Activated CD8-positive, alpha-beta memory T cell treated with anti-CD3 and anti-CD28 coated beads for 24 hours (primary cell): ENCODE measurements around the gene ADGRL1.

Experiments
- DNase-seq: peaks from one replicate; pipeline ENCODE4 v3.0.0-alpha.2; 2020

Gene ADGRL1

GRCh38 chr19:14107581-14108461 lies 98.1 kb downstream of the ADGRL1 start:
- no peak for DNase-seq

- DNase-seq, result no peak
These were observed 99.1 kb downstream of the ADGRL1 start for GRCh38 chr19:14106840-14107239.

GRCh38 chr19:14105680-14106079 lies 100.3 kb downstream of the ADGRL1 start:
- DNase-seq, result no peak

GRCh38 chr19:14103310-14103709 lies 102.7 kb downstream of the ADGRL1 start:
- DNase-seq, result no peak

DNA sequence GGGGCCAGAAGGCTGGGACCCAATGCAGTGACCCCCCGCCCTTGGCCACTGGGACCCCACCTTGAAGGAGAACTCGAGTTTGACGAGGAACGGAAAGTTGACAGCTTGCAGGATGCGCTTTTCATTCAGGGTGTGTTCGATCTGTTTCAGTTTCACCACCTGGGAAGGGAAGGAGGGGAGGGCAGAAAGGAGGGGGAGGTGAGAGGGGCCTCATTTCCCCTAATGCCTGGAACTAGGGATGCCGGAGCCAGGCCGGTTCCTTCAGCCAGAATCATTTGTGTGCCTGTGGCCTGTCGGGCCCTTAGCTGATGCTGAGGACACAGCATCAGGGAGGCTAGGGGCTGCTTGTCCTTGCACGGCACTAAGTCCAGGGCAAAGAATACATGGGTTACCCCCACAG lies 103.2 kb downstream of the ADGRL1 start:
- no peak for DNase-seq

GRCh38 chr19:14102102-14102696 lies 103.8 kb downstream of the ADGRL1 start:
- no peak for DNase-seq

DNA sequence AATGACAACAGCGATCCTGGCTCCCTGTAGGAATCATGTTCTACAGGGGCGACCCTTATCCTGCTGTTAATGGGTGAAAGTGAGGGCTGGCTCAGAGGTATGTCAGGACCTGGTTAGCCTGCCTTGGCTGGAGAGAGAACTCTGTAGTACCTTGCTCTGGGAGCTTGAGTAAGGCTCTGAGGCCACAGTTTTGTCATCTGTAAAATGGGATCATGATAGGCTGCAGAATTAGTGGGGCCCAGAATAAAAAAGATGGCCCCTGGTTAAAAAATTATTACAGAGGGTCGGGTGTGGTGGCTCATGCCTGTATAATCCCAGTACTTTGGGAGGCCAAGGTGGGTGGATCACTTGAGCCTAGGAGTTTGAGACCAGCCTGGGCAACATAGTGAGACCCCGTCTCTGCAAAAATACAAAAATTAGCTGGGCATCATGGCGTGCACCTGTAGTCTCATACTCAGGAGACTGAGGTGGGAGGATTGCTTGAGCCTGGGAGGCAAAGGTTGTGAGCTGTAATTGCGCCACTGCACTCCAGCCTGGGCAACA lies 104.9 kb downstream of the ADGRL1 start:
- DNase-seq, result no peak
